ENCODE results near the gene PAAF1.

PAAF1 gene, protein sequence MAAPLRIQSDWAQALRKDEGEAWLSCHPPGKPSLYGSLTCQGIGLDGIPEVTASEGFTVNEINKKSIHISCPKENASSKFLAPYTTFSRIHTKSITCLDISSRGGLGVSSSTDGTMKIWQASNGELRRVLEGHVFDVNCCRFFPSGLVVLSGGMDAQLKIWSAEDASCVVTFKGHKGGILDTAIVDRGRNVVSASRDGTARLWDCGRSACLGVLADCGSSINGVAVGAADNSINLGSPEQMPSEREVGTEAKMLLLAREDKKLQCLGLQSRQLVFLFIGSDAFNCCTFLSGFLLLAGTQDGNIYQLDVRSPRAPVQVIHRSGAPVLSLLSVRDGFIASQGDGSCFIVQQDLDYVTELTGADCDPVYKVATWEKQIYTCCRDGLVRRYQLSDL

DNA sequence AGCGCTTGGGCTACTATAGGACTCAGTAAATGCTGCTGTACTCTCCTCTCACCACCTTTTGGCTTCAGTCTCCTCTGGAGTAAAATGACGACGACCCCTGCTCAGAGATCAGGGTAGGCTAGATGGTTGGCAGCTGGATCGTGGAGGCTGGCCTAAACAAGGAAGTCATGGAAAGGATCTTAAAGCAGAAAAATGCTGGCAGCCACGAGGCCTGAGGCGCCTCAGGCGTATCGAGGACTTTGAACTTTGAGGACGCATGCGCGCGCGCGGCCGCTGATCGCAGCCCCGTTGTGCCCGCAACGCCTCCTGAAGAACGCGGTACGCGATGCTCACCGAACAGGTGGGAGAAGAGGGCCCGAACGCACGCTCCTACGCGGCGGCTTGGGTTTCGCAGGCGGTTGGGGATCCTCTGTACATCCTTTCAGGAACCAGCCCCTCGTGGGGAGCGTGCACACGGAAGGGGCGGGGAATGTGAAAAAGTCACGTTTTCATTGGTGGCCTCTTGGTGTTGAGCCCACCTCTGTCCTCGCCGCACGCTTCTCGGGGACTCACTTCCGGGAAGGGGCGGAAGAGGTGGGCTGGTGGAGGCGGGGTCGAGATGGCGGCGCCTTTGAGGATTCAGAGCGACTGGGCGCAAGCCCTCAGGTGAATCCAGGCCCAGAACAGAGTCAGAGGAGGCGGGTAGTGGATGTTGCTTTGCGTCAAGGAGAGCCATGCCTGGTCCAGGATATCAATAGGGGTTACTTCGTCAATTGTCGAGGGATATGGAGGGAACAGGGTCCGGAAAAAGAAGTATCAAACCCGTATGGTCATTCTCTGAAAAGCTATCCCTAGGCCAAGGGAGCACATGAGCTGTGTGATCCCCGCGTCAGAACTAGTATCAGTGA lies at the start of gene PAAF1, which contains the start of gene COA4:
TSS of gene PAAF1 (plus strand) at position 576 of the 887 bp plus-strand sequence. CDS start at position 599, 23 bp downstream.
TSS of gene COA4 (minus strand) at position 423 of the 887 bp plus-strand sequence. CDS start 3,468 bp downstream, outside the sequence.
- in situ Hi-C loops (cut with MboI; ENCODE audit: low sequenced_read_pairs) = no loop called here

DNA sequence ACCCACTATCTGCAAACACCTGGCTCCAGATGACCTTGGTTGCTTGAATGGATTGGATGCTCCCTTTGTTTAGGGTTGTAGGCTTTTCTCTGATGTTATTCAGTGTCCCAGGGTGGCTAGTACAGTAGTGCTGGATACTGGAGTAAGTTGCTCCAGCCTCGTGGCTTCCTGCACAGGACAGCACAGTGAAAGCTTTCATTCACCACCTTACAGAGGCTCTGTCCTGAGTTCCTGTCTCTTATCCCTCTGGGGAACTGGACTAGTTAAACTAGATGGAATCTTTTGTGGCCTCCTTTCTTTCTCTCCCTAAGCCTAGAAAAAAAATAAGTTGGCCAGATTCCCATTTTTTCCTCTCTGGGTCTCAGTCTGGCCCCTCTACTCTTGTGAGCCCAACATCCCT lies 46.5 kb upstream of the PAAF1 start:
- in situ Hi-C loops (cut with MboI; ENCODE audit: low sequenced_read_pairs) = no loop called here

DNA sequence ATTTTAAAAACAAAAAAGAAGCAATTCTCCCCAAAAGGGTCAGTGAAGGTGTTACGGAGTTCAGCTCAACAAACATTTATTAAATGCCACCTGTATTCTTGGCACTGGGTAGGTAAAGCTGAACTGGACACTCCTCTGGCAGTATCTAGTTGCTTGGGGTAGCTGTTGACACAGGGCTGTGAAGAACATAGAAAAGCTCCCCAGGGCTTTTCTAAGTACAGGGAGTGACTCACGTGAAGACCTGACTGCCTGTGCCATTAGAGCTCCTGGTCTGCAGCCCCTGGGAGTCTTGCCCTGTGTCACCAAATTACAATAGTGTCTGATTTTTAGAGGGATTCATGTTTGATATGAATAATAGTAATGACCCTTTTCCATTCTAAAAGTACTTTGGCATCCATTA lies 43.7 kb upstream of the PAAF1 start:
- in situ Hi-C loops (cut with MboI; ENCODE audit: low sequenced_read_pairs) = no loop called here

DNA sequence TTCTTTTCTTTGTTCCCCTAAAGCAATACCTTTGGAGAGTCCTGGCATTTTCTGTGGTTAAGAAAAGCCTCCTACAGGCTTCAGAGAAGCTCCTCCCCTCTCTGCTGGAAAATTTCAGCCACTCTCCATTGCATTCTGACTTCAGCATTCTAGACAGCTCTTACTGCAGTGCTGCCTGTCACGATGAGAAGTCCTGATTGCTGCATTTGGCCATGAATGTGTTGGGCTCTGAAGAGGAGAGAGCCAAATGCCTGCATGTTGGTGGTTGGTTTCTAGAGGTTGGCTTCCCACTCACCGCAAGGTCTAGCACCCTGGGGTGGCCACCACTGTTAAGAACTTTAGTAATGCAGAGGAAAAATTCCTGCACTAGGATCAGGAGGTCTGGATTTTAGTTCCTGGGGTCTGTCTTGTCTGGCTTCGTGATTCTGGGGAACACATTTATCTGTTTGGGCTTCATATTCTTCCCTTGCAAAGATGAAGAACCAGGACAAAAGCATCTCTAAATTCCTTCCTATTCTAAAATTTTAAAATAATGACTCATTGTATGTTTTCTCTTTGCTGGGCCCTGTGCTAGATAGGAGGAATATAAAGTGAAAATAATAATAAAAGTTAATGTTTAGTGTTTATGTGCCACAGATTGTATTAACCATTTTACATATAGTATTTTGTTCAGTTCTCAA lies 38.2 kb upstream of the PAAF1 start:
- in situ Hi-C loops (cut with MboI; ENCODE audit: low sequenced_read_pairs) = no loop called here

DNA sequence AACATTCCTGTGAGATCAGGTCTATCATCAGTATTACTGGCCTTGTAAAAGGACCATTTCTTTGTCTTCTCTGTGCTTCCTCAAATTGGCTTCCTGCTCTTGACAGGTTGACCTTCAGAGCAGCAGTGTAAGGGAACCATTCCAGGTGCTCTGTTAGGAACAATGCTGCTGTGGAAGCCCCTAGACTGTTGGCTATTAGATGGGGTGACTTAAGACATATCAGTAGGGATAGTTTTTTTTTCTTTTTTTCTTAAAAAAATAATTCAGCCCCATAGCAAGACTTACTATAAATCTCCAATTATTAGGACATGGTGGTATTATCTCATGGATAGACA lies 37.7 kb upstream of the PAAF1 start:
- in situ Hi-C loops (cut with MboI; ENCODE audit: low sequenced_read_pairs) = no loop called here

DNA sequence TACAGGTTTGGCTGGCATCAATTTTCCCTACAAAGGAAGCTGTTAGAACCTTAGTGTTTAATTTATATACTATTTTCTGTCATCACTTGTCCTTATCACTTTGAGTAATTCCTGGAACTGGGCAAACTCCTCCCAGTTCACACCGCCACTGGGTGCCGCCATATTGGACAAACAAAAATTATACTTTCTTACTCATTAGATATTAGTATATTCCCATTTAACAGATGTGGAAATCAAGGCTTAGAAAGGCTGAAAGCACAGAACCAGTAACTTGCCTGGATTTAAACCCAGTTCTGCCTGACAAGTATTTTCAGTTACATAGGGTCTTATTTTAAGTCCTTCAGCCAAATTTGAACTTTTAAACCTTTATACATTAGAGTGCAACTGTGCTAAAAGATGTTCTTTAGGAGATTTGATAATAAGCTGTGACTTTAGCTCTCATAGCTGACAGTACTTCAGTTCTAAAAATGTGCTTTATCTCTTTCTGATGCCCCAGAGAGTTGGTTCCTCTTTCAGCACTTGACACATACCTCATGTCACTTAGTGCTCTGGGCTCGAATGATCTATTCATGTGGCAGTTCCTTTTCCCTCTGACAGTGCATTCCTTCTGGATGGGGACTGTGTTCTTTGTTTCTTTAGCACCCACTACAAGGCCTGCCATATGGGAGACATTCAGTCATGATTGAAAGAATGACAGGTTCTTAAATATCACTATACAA lies 25.6 kb upstream of the PAAF1 start:
- in situ Hi-C loops (cut with MboI; ENCODE audit: low sequenced_read_pairs) = no loop called here

DNA sequence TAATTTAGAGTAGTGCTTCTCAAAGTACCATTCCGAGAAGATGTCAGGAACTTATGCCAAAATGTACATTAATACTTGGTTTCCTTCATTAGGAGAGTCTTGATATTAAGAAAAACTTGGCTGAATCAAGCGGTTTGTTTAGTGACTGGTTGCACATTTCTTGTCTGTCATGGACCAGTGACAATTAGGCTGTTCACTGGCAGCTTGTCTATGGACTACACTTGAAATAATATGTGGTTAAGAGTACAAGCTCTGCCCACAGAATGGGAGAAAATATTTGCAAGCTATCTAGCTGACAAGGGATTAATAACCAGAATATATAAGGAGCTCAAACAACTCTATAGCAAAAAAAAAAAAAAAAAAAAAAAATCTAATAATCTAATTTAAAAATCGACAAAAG lies 24.8 kb upstream of the PAAF1 start:
- in situ Hi-C loops (cut with MboI; ENCODE audit: low sequenced_read_pairs) = no loop called here

DNA sequence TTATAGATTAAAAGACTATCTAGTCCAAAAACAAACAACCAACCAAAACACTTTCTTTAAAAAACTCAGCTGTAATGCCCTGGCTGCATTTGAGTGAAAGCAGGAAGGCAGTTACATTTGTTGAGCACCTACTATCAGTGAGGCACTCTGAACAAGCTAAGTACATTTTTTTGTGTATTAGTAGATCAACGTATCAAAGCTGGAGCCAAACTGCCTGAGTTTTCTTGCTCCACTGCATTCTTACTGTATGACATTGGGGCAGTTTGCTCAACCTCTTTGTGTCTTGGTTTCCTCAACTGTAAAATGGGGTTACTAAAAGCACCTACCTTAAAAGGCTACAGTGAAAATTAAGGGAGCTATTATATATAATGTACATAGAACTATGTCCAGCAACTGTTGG lies 22.1 kb upstream of the PAAF1 start:
- in situ Hi-C loops (cut with MboI; ENCODE audit: low sequenced_read_pairs) = no loop called here

DNA sequence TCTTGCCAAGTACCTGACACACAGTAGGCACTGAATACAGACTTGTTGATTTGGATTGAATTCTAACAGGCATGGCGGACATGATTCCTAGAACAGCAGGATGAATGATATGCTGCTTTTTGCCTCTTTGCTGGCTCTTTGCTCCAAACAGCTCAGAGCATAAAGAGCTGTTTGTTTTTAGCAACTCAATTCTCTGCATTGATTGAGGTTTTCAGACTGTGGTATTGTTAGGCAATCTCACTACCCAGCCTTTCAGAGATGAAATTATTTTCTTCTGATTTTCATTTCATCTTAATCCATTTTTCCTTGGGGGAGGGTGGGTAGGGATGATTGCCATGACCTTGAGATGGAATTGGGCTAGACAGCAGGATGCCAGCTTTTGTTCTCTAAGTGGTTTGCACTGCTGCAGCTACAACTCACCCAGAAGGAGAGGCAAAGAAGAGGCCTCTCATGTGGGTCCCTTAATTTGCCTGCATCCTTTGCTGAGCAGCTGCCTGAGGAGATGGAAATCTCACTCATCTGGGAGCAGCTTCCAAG lies 20.7 kb upstream of the PAAF1 start:
- in situ Hi-C loops (cut with MboI; ENCODE audit: low sequenced_read_pairs) = no loop called here

DNA sequence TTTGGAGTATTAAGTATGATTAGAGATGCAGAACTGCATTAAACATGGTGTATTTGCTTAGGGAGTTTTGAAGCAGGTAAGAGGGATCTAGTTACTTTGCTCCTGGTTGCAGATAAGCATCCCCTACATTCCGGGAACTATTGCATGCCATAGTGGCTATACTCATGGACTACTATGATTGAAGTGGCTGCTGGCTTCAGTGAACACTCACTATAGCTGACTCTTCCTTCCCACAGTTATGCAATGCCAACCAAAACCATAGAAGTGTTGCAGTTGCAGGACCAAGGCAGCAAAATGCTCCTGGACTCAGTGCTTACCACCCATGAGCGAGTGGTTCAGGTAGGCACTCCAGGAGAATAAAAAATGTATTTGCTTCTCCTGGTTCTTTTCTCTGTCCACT lies 17.1 kb upstream of the PAAF1 start:
- in situ Hi-C loops (cut with MboI; ENCODE audit: low sequenced_read_pairs) = no loop called here

DNA sequence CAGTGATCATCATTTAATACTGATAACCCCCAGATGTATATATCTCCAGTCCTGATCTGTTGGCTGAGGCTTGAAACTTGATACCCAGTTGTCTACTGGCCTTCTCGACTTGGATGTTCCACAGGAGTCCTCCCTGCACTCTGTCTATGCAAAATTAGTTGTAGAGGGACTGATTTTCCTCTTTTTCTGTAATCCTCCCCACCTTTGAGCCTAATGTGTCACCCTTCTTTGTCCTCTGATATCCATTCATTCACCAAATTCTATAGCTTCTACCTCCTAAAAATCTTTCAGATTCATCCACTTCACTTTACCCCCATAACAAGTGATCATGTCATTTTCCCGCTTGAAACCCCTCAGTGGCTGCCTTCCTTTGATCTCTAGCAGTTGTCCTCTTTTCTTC lies 16.6 kb upstream of the PAAF1 start:
- in situ Hi-C loops (cut with MboI; ENCODE audit: low sequenced_read_pairs) = no loop called here

DNA sequence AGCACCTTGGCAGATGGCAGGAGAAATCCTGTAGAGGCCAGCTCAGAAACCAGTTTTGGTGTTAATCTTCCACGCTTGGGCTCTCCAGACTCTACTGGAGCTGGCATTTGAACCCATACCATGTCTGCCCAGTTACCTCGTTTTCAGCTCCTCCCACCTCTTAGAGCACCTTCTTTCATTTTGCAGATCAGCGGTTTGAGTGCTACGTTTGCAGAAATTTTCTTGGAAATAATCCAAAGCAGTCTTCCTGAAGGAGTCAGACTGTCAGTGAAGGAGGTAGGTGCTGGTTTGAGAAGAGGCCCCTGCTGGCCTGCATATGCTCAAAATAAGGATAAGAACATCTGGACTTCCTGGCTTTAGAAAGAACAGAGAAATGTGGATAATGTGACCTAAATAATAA lies 13.8 kb upstream of the PAAF1 start:
- in situ Hi-C loops (cut with MboI; ENCODE audit: low sequenced_read_pairs) = no loop called here

DNA sequence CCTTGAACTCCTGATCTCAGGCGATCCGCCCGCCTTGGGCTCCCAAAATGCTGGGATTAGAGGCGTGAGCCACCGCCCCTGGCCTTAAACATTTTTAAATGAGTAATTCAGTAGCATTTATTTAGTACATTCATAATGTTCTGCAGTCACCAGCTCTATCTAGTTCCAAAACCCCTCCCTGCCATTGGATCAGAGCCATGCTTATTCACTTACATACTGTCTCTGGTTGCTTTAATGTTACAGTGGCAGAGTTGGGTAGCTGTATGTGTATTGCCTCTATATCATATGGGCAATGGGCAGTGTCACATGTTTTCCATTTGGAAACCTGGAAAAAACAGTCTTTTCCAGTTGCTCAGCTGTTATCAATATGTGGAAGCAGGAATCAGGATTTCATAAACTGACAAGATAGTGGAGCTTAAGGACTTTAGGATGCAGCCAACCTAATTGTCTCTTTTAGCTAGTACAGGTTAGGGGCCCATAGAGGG lies 10.7 kb upstream of the PAAF1 start:
- in situ Hi-C loops (cut with MboI; ENCODE audit: low sequenced_read_pairs) = no loop called here

DNA sequence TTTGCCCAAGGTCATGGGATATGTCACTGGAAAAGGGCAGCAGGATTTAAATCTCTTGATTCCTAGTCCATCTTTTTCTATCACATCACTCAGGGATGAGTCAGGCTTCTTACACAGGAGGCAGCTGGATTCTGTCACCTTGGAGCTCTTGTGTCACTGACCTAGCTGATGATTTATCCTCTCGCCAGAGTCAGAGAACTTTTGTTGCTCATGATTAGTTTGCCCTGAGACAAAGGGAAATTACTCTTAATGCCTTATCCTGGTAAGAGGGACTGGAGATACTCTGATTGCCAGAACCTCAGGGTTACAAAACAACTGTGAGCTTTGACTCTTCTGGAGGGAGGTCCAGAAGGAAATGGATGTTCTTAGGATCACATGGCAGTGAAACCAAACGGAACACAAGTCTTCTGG lies 10.2 kb upstream of the PAAF1 start:
- in situ Hi-C loops (cut with MboI; ENCODE audit: low sequenced_read_pairs) = no loop called here

DNA sequence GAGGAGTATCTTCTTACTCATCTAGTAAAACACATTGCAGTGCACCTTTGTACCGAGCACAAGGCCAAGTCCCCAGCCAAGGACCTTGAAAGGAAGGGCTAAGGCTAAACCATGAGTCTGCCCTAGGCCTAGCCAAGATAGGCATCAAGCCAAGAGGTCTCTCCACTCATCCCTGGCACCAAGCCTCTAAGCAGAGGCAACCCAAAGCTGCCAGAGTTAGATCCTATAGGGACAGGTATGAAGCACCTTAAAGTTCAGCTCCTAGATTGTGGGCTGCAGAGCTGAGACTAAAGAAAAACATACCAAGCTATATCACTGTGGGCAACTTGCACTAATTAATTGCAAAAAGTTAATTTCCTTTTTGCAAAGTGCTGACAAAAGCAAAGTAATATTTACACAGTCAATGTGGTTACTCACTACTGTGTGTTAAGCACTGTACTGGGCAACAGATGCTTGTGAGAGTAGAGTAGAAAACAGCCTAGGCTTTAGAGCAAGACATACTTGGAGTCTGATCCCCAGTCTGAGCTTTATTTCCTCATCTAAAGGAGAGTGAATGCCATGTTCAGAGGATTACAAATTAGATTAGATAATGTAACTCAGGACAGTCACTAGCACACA lies 7.4 kb upstream of the PAAF1 start:
- in situ Hi-C loops (cut with MboI; ENCODE audit: low sequenced_read_pairs) = no loop called here

DNA sequence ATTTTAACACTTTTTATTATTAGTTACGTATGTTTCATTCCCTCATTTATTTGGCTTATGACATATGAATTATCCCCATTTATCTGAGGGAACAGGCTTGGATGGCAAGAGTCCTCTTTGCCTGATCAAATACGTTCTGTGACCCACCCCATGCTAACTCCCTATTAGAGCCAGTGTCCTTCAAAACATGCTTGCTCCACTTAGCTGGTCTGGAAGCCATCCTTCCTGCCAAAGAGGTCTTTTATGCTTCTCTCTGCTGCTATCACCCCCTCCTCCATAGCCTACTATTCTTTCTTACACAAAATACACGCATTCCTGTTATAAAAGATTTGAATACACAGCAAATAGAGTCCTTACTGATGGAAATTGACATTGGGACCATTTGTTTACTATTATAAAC lies 6.5 kb upstream of the PAAF1 start:
- in situ Hi-C loops (cut with MboI; ENCODE audit: low sequenced_read_pairs) = no loop called here

DNA sequence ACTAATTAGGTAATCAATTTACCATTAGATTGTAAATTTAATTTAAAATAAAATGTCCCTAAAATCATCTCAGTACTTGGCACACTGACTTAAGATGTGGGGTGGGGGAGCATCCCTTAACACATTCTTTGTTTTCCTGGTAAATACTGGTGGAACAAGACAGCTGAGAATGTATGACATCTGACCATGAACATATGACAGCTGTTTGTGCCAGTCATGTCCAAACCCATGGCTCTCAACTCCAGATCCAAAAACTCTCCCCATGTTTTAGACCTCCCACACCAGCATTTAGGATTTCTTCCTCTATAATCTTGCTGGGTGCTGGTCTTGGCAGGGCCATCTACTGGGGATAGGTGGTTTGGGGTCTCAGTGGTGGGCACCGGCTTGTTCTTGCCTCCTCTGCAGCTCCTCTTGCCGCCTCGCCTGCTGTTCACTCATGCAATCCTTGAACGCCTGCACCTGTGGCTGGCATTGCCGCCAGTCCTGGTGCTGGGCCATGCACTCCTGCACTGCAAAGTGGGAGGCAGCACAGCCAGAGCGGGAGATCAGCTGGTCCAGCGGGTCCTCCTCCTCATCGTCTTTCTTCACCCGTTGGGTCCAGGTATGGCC lies 3.9 kb upstream of the PAAF1 start:
- in situ Hi-C loops (cut with MboI; ENCODE audit: low sequenced_read_pairs) = no loop called here

DNA sequence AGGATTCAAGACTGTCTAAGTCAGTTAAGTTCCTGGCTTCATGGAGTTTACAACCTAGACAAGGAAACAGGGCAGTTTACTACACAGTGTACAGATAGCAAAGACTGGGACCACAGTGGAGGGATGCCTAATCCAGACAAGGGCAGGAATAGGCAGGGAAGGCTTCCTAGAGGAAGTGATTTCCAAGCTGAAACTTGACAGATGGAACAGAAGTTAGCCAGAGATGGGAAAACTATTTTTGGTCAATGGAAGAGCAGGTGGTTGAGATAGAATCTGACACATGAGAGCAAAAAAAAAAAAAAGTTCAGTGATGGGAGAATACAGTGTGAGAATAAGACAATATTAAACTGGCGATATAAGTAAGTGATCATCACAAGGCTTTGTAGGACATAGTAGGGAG lies 1.4 kb upstream of the PAAF1 start:
- in situ Hi-C loops (cut with MboI; ENCODE audit: low sequenced_read_pairs) = no loop called here

DNA sequence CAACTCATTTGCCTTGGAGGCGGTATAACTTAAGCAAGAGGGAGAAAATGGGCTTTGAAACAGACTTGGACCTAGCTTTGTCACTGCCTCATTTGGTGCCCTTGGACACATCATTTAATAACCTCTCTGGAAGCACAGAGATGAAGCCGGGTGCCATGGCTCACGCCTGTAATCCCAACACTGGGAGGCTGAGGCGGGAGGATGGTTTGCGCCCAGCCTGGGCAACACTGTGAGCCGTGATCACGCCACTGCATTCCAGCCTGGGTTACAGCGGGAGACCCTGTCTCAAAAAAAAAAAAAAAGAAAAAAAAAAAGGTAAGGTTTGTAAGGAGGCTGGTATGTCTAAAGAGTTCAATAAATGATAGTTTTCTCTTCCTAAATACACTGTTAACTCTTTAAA lies 959 bp upstream of the PAAF1 start:
- in situ Hi-C loops (cut with MboI; ENCODE audit: low sequenced_read_pairs) = no loop called here

DNA sequence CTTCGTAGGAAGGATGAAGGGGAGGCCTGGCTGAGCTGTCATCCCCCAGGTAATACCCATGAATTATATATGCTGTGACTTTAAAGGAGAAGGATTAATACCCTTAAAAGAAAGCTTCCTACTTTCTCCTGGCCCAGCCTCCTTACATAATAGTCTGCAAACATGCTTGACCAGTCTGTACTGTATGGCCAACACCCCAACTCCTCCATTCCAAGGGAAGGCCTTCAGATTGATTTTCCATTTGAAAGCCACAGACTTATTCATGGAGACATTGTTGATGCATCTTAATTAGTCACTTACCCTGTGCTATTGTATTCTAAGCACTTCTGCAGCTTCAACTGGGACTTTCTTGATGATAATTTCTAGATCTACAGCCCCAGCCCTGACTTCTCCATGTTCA lies 2.0 kb downstream of the PAAF1 start:
- in situ Hi-C loops (cut with MboI; ENCODE audit: low sequenced_read_pairs) = no loop called here

Data from HL-60/S4 treated with retinoic acid at 250 ng/mL for 4 days and 3 days (cell line).